ENCODE measurements around the gene MAP3K21. TPM values are rescaled to one million over a fixed set of nuclear protein-coding genes. Genes with fewer than 3 reads are reported as not detected.

Gene MAP3K21
- polyA plus RNA-seq, 3 donors, result 0.38 to 2.7 (median 0.59) TPM

GRCh38 chr1:233343262-233343661 lies 15.7 kb downstream of the MAP3K21 start:
- Mint-ChIP-seq H3K36me3 (peaks cover 1 to 5% of the 10 kb centered on the region in 2 donors), H3K9me3 (peaks cover 4 to 11% (median 5%) of the 10 kb centered on the region in 7 donors), H3K4me1 (peaks cover 15% of the 10 kb centered on the region), H3K27ac (no peak overlapping the region), H3K4me3 (no peak overlapping the region), H3K27me3 (ENCODE audit: low read depth in 3 of 3) (peaks cover 0 to 2% (median 1%) of the 10 kb centered on the region in 3 donors)
- no peak for DNase-seq
- Histone ChIP-seq H3K9ac (ENCODE audit: insufficient read depth, low read length, poor library complexity, severe bottlenecking) (no peak overlapping the region), H3K4me2 (replicated peaks; ENCODE audit: extremely low read depth, low read length, poor library complexity, severe bottlenecking) (no peak overlapping the region), H4K20me1 (ENCODE audit: insufficient read depth, low read length) (no peaks in the 10 kb centered on the region), H3K4me3 (replicated peaks in 1 of 3; ENCODE audit: low read depth in 2 of 3, low read length in 3 of 3) (no peak overlapping the region), H3K36me3 (replicated peaks in 1 of 2; ENCODE audit: control insufficient read depth in 1 of 2, insufficient read depth in 2 of 2, low read length in 2 of 2) (no peaks in the 10 kb centered on the region), H2AFZ (ENCODE audit: insufficient read depth, low read depth, low read length, poor library complexity, severe bottlenecking) (no peak overlapping the region), H3K27me3 (ENCODE audit: control insufficient read depth in 2 of 2, insufficient read depth in 2 of 2, low read length in 2 of 2) (no peaks in the 10 kb centered on the region), H3K27ac (ENCODE audit: low read depth in 1 of 2, low read length in 2 of 2) (no peak overlapping the region), H3K79me2 (ENCODE audit: insufficient read depth, low read length) (no peaks in the 10 kb centered on the region), H3K9me3 (replicated peaks in 1 of 2; ENCODE audit: control insufficient read depth in 1 of 2, insufficient read depth in 1 of 2, low read length in 2 of 2) (no peaks in the 10 kb centered on the region), H3K4me1 (ENCODE audit: control insufficient read depth in 1 of 2, insufficient read depth in 2 of 2, low read length in 2 of 2) (no peaks in the 10 kb centered on the region)
- TF ChIP-seq CTCF (IDR thresholded peaks at IDR 0.05), result no peak
- intact Hi-C loops (cut with micrococcal nuclease), result no loop called here
- no CpG with 5 or more reads among the region's 1 CpG for WGBS (ENCODE audit: insufficient coverage)

- Mint-ChIP-seq H3K36me3 (peaks cover 5% of the 10 kb centered on the region in 2 donors), H3K4me3 (no peak overlapping the region), H3K27ac (no peak overlapping the region), H3K9me3 (peaks cover 0 to 6% (median 3%) of the 10 kb centered on the region in 7 donors), H3K27me3 (ENCODE audit: low read depth in 3 of 3) (peaks cover 0 to under 1% (median 0%) of the 10 kb centered on the region in 3 donors), H3K4me1 (no peaks in the 10 kb centered on the region)
- 43% methylated on average over 2 of the region's 5 CpGs for WGBS (ENCODE audit: insufficient coverage)
- Histone ChIP-seq H3K4me2 (replicated peaks; ENCODE audit: extremely low read depth, low read length, poor library complexity, severe bottlenecking) (no peak overlapping the region), H2AFZ (ENCODE audit: insufficient read depth, low read depth, low read length, poor library complexity, severe bottlenecking) (no peak overlapping the region), H3K4me1 (ENCODE audit: control insufficient read depth in 1 of 2, insufficient read depth in 2 of 2, low read length in 2 of 2) (no peaks in the 10 kb centered on the region), H3K9me3 (replicated peaks in 1 of 2; ENCODE audit: control insufficient read depth in 1 of 2, insufficient read depth in 1 of 2, low read length in 2 of 2) (no peaks in the 10 kb centered on the region), H3K27ac (ENCODE audit: low read depth in 1 of 2, low read length in 2 of 2) (no peak overlapping the region), H4K20me1 (ENCODE audit: insufficient read depth, low read length) (no peaks in the 10 kb centered on the region), H3K79me2 (ENCODE audit: insufficient read depth, low read length) (no peaks in the 10 kb centered on the region), H3K9ac (ENCODE audit: insufficient read depth, low read length, poor library complexity, severe bottlenecking) (no peak overlapping the region), H3K4me3 (replicated peaks in 1 of 3; ENCODE audit: low read depth in 2 of 3, low read length in 3 of 3) (no peak overlapping the region), H3K27me3 (ENCODE audit: control insufficient read depth in 2 of 2, insufficient read depth in 2 of 2, low read length in 2 of 2) (no peaks in the 10 kb centered on the region), H3K36me3 (replicated peaks in 1 of 2; ENCODE audit: control insufficient read depth in 1 of 2, insufficient read depth in 2 of 2, low read length in 2 of 2) (no peaks in the 10 kb centered on the region)
- TF ChIP-seq CTCF (IDR thresholded peaks at IDR 0.05), result no peak
- intact Hi-C loops (cut with micrococcal nuclease), result no loop called here
- DNase-seq, result no peak
These were observed 19.8 kb downstream of the MAP3K21 start for GRCh38 chr1:233347338-233347737.

Measured in CD14-positive monocyte (primary cell).